ENCODE data around the gene UGT1A10. TPM values are rescaled to one million over a fixed set of nuclear protein-coding genes. Genes with fewer than 3 reads are reported as not detected.
"Not testable (repeated sequence)": the region's sequence is repeated elsewhere in the genome, so short reads cannot be mapped to it uniquely, and the experiment has no call there.

The UGT1A10 gene
- total RNA-seq, 1 donor from 2014 or later, result not detected

DNA sequence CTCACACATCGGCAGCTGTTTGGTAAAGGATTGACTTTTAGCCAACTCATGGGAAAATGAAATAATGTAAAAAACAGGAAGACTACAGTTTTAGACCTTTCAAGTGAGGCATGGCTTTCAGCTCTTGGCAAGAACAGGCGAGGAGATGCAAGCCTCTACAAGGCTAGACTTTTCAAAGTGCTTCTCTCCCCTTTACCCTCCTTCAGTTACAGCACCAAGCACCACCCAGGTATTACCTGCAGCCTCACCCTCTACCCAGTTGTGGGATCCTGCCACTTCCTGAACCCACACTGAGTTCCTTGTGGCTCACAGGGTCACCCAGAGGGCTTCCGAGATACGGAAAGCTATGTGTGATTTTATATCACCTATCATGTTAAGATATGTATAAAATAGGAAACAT is 14.7 kb downstream of the UGT1A10 start:
- H3K36me3 ChIP-seq (ENCODE audit: control insufficient read depth, insufficient read depth, low read length), result no peaks in the 10 kb centered on the region
- DNase-seq (ENCODE audit: low read depth), result peak; percentile 92
- no peak for FAIRE-seq
- TF ChIP-seq, protein P1, sequence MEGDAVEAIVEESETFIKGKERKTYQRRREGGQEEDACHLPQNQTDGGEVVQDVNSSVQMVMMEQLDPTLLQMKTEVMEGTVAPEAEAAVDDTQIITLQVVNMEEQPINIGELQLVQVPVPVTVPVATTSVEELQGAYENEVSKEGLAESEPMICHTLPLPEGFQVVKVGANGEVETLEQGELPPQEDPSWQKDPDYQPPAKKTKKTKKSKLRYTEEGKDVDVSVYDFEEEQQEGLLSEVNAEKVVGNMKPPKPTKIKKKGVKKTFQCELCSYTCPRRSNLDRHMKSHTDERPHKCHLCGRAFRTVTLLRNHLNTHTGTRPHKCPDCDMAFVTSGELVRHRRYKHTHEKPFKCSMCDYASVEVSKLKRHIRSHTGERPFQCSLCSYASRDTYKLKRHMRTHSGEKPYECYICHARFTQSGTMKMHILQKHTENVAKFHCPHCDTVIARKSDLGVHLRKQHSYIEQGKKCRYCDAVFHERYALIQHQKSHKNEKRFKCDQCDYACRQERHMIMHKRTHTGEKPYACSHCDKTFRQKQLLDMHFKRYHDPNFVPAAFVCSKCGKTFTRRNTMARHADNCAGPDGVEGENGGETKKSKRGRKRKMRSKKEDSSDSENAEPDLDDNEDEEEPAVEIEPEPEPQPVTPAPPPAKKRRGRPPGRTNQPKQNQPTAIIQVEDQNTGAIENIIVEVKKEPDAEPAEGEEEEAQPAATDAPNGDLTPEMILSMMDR (IDR thresholded peaks at IDR 0.05; ENCODE audit: insufficient read depth, low read length, severe bottlenecking), result no peak
- no peaks in the 10 kb centered on the region for H3K27me3 ChIP-seq (ENCODE audit: control insufficient read depth, insufficient read depth, low read length)
- no peak overlapping the region for H3K4me3 ChIP-seq (ENCODE audit: low read depth, low read length)

DNA sequence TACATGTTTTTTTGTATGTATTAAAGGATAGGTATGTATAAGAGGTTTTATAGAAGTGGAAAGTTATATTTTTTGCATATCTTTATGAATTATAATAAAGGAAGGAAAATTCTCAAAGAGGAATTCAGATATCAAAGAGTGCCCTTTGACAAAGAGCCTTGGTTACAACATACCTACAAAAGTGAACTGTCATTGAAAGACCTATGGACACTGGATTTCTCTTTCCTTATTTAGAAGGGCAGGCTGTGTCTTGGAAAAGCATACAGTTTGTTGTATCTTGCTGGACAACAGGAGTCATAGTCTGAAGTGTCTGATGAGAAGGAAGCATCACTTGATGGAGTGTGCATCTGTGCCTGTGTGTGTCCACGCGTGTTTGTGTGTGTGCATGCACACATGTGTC is 15.2 kb downstream of the UGT1A10 start:
- TF ChIP-seq, protein P1 (IDR thresholded peaks at IDR 0.05; ENCODE audit: insufficient read depth, low read length, severe bottlenecking), result no peak
- FAIRE-seq (peak; percentile 89), DNase-seq (ENCODE audit: low read depth) (no peak)
- H3K27me3 ChIP-seq (ENCODE audit: control insufficient read depth, insufficient read depth, low read length), result no peaks in the 10 kb centered on the region
- H3K4me3 ChIP-seq (ENCODE audit: low read depth, low read length), result no peak overlapping the region
- no peaks in the 10 kb centered on the region for H3K36me3 ChIP-seq (ENCODE audit: control insufficient read depth, insufficient read depth, low read length)

DNA sequence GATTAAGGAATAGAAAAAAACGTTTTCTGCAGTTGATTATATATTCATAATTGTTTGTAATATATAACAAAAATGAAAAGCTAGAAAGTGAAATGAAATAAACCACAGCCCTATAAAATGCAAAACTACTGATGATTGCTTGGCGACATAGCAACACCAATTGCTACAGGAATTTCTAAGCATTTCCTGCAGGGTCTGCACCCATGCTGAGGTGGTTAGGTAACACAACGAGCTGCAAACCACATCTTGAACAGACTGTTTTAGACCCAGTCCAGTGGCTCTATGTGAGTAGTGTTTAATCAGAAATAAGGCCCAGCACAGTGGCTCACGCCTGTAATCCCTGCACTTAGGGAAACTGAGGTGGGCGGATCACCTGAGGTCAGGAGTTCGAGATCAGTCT is 18.3 kb downstream of the UGT1A10 start:
- Histone ChIP-seq H3K36me3 (ENCODE audit: control insufficient read depth, insufficient read depth, low read length) (no peaks in the 10 kb centered on the region), H3K4me3 (ENCODE audit: low read depth, low read length) (no peak overlapping the region), H3K27me3 (ENCODE audit: control insufficient read depth, insufficient read depth, low read length) (no peaks in the 10 kb centered on the region)
- FAIRE-seq (no peak), DNase-seq (ENCODE audit: low read depth) (no peak)
- TF ChIP-seq, protein P1 (IDR thresholded peaks at IDR 0.05; ENCODE audit: insufficient read depth, low read length, severe bottlenecking), result no peak

DNA sequence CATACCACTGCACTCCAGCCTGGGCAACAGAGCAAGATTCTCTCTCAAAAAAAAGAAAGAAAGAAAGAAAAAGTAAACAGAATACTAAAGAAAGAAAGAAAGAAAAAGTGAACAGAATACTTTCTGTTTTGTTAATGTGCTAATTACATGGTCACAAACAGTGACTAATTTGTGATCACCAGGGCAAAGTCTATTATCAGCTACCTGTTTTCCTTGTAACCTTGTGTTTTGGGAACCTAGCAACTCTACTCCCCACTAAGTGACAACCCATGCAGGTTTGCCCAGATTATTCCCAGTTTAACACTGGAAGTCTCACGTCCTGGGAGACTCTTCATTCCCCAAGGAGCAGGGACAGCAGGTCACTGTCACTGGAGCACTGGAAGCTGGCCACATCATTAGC is 18.8 kb downstream of the UGT1A10 start:
- TF ChIP-seq, protein P1 (IDR thresholded peaks at IDR 0.05; ENCODE audit: insufficient read depth, low read length, severe bottlenecking), result no peak
- H3K36me3 ChIP-seq (ENCODE audit: control insufficient read depth, insufficient read depth, low read length), result no peaks in the 10 kb centered on the region
- DNase-seq (ENCODE audit: low read depth) (no peak), FAIRE-seq (no peak)
- H3K4me3 ChIP-seq (ENCODE audit: low read depth, low read length), result no peak overlapping the region
- no peaks in the 10 kb centered on the region for H3K27me3 ChIP-seq (ENCODE audit: control insufficient read depth, insufficient read depth, low read length)

DNA sequence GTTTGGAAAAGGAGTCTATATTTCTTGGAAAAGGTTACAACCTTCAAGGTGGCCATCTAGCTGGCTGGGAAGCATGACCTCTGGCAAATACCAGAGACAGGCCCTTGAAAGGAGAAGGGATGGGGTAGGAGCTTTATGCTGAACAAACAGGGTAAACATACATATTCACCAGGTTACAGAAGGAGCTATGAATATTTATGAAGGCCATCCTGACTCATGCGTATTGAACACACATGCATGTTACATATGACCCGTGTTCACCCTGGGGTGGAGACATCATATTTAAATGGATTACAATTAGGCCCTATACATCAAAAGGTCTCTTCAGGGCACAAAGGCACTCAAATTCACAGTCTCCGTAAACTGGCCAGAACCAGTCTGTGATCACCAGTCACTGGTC is 19.7 kb downstream of the UGT1A10 start:
- peak; percentile 97 for FAIRE-seq
- not testable (repeated sequence) for H3K36me3 ChIP-seq (ENCODE audit: control insufficient read depth, insufficient read depth, low read length); DNase-seq (ENCODE audit: low read depth); H3K4me3 ChIP-seq (ENCODE audit: low read depth, low read length); H3K27me3 ChIP-seq (ENCODE audit: control insufficient read depth, insufficient read depth, low read length)

DNA sequence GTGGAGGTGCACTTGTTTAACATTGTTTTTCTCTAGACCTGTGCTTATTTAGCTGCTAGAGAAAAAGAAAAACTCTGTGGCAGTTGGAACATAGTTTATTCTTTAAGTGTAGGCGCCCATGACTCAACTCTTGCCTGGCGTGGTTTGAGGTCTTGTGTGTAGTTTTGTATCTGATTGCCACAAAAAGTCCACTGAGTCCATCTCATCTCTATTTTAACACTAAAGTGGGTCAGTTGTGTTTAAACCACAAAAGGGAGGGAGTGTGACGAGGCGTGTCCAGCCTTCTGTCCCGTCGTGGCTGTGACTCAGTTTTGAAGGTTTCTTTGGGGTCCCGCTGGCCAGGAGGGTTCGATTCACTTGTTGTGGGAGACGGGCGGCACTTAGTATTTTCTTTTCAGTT is 20.2 kb downstream of the UGT1A10 start:
- Histone ChIP-seq H3K27me3 (ENCODE audit: control insufficient read depth, insufficient read depth, low read length) (no peaks in the 10 kb centered on the region), H3K4me3 (ENCODE audit: low read depth, low read length) (no peak overlapping the region), H3K36me3 (ENCODE audit: control insufficient read depth, insufficient read depth, low read length) (no peaks in the 10 kb centered on the region)
- DNase-seq (ENCODE audit: low read depth) (no peak), FAIRE-seq (no peak)
- TF ChIP-seq, protein P1 (IDR thresholded peaks at IDR 0.05; ENCODE audit: insufficient read depth, low read length, severe bottlenecking), result no peak

All from bronchial epithelial cell (primary cell).